ENCODE measurements around the gene CCNH.

The CCNH gene

GRCh38 chr5:87361031-87361445, 51.7 kb downstream of the CCNH start:
- Histone ChIP-seq H3K36me3 (replicated peaks; ENCODE audit: low read depth, low read length) (no peaks in the 10 kb centered on the region), H3K4me1 (ENCODE audit: low read length) (no peaks in the 10 kb centered on the region)

DNA sequence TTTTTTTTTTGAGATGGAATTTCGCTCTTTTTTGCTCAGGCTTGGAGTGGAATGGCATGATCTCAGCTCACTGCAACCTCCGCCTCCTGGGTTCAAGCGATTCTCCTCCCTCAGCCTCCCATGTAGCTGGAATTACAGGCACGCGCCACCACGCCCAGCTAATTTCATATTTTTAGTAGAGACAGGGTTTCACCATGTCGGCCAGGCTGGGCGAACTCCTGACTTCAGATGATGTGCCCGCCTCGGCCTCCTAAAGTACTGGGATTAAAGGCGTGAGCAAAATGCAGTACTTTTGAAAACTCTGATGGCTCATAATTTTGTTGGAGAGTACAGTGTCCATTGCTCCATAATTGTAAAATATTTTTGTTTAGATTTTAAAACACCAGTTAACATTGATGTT, 52.6 kb downstream of the CCNH start:
- TF ChIP-seq EZH2phosphoT487 (IDR thresholded peaks at IDR 0.05; ENCODE audit: low read depth) (no peak), CTCF (IDR thresholded peaks at IDR 0.05; ENCODE audit: low read depth, low read length) (no peak)
- peaks cover 3% of the 10 kb centered on the region for H3K4me1 ChIP-seq (ENCODE audit: low read length)
- no peak overlapping the region for H3K9ac ChIP-seq (ENCODE audit: low read length)
- H3K27ac ChIP-seq (ENCODE audit: low read length): no peak overlapping the region
- H3K4me3 ChIP-seq (ENCODE audit: low read length): no peak overlapping the region
- no peak overlapping the region for H2AFZ ChIP-seq (ENCODE audit: low read depth, low read length)
- H3K4me2 ChIP-seq (ENCODE audit: low read length): no peak overlapping the region
- H3K9me3 ChIP-seq (ENCODE audit: insufficient read depth, low read length): no peaks in the 10 kb centered on the region
- no peaks in the 10 kb centered on the region for H4K20me1 ChIP-seq (ENCODE audit: insufficient read depth, low read length)
- no peaks in the 10 kb centered on the region for H3K36me3 ChIP-seq (replicated peaks; ENCODE audit: low read depth, low read length)
- no peaks in the 10 kb centered on the region for H3K79me2 ChIP-seq (ENCODE audit: low read length)
- H3K27me3 ChIP-seq (ENCODE audit: low read depth, low read length): no peaks in the 10 kb centered on the region

More at GRCh38 chr5:87361031-87361445, 51.7 kb downstream of the CCNH start:
- H3K4me2 ChIP-seq (ENCODE audit: low read length): no peak overlapping the region
- TF ChIP-seq EZH2phosphoT487 (IDR thresholded peaks at IDR 0.05; ENCODE audit: low read depth): no peak
- TF ChIP-seq CTCF (IDR thresholded peaks at IDR 0.05; ENCODE audit: low read depth, low read length): no peak
- H2AFZ ChIP-seq (ENCODE audit: low read depth, low read length): no peak overlapping the region
- H3K9me3 ChIP-seq (ENCODE audit: insufficient read depth, low read length): no peaks in the 10 kb centered on the region
- H3K27ac ChIP-seq (ENCODE audit: low read length): no peak overlapping the region
- no peak overlapping the region for H3K4me3 ChIP-seq (ENCODE audit: low read length)
- H3K9ac ChIP-seq (ENCODE audit: low read length): no peak overlapping the region
- H4K20me1 ChIP-seq (ENCODE audit: insufficient read depth, low read length): no peaks in the 10 kb centered on the region
- no peaks in the 10 kb centered on the region for H3K27me3 ChIP-seq (ENCODE audit: low read depth, low read length)
- H3K79me2 ChIP-seq (ENCODE audit: low read length): no peaks in the 10 kb centered on the region

- Histone ChIP-seq H3K4me2 (ENCODE audit: low read length) (no peak overlapping the region), H3K4me3 (ENCODE audit: low read length) (no peak overlapping the region)
- TF ChIP-seq EZH2phosphoT487 (IDR thresholded peaks at IDR 0.05; ENCODE audit: low read depth) (no peak), CTCF (IDR thresholded peaks at IDR 0.05; ENCODE audit: low read depth, low read length) (no peak)
Observed at GRCh38 chr5:87359106-87359505, 53.6 kb downstream of the CCNH start.

DNA sequence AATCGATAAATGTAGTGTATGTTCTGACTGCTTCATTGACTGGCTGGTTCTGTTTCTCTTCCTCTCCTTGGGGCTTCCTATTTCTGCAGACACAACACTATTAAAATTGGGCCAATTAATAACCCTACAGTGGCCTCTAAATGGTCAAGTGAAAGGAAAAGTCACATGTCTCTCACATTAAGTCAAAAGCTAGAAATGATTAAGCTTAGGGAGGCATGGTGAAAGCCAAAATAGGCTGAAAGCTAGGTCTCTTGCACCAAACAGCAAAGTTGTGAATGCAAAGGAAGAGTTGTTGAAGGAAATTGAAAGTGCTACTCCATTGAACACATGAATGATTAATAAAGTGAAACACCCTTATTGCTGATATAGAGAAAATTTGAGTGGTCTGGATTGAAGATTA, 58.2 kb downstream of the CCNH start:
- H3K9me3 ChIP-seq (ENCODE audit: insufficient read depth, low read length): no peaks in the 10 kb centered on the region
- peaks cover 21% of the 10 kb centered on the region for H3K4me1 ChIP-seq (ENCODE audit: low read length)
- H3K79me2 ChIP-seq (ENCODE audit: low read length): no peaks in the 10 kb centered on the region
- no peaks in the 10 kb centered on the region for H4K20me1 ChIP-seq (ENCODE audit: insufficient read depth, low read length)
- H3K4me2 ChIP-seq (ENCODE audit: low read length): peak overlapping the region; percentile 37
- no peak overlapping the region for H2AFZ ChIP-seq (ENCODE audit: low read depth, low read length)
- H3K36me3 ChIP-seq (replicated peaks; ENCODE audit: low read depth, low read length): peaks cover 2% of the 10 kb centered on the region
- H3K27ac ChIP-seq (ENCODE audit: low read length): 0 out of 2 replicates have a peak overlapping the region, but pooled peaks have one; percentile 21
- TF ChIP-seq CTCF (IDR thresholded peaks at IDR 0.05; ENCODE audit: low read depth, low read length) (no peak), EZH2phosphoT487 (IDR thresholded peaks at IDR 0.05; ENCODE audit: low read depth) (no peak)
- no peaks in the 10 kb centered on the region for H3K27me3 ChIP-seq (ENCODE audit: low read depth, low read length)
- H3K4me3 ChIP-seq (ENCODE audit: low read length): no peak overlapping the region
- H3K9ac ChIP-seq (ENCODE audit: low read length): no peak overlapping the region

More at GRCh38 chr5:87359106-87359505, 53.6 kb downstream of the CCNH start:
- no peak overlapping the region for H2AFZ ChIP-seq (ENCODE audit: low read depth, low read length)
- H3K27me3 ChIP-seq (ENCODE audit: low read depth, low read length): no peaks in the 10 kb centered on the region
- no peak overlapping the region for H3K27ac ChIP-seq (ENCODE audit: low read length)
- H4K20me1 ChIP-seq (ENCODE audit: insufficient read depth, low read length): no peaks in the 10 kb centered on the region
- H3K36me3 ChIP-seq (replicated peaks; ENCODE audit: low read depth, low read length): no peaks in the 10 kb centered on the region
- H3K79me2 ChIP-seq (ENCODE audit: low read length): no peaks in the 10 kb centered on the region
- H3K4me1 ChIP-seq (ENCODE audit: low read length): peaks cover 13% of the 10 kb centered on the region
- no peak overlapping the region for H3K9ac ChIP-seq (ENCODE audit: low read length)
- no peaks in the 10 kb centered on the region for H3K9me3 ChIP-seq (ENCODE audit: insufficient read depth, low read length)
